ENCODE results near the gene SPATA2L. TPM values are rescaled to one million over a fixed set of nuclear protein-coding genes. Genes with fewer than 3 reads are reported as not detected.

SPATA2L gene
- total and polyA plus RNA-seq, 7 experiments from 2014 or later: 7.0 to 32.2 (median 12.0) TPM

Other genes starting within 250 kb of the SPATA2L start
- gene ANKRD11, start 211.1 kb downstream of the SPATA2L start, total RNA-seq: 100 to 1,000 TPM; 178 to 254 (median 240) TPM
- gene ANKRD11, start 211.1 kb downstream of the SPATA2L start, polyA plus RNA-seq: 10 to 100 TPM in 1 of 2 donors, 1 to 10 TPM in 1; 8.7 to 28.4 TPM
- 100 to 1,000 TPM; 129 to 181 (median 170) TPM for gene SPG7, start 193.3 kb downstream of the SPATA2L start, total RNA-seq
- gene SPG7, start 193.3 kb downstream of the SPATA2L start, polyA plus RNA-seq: 10 to 100 TPM; 48.6 to 56.6 TPM
- gene RPL13, start 141.0 kb downstream of the SPATA2L start, total RNA-seq: 1,000 to 10,000 TPM; 2,239 to 5,631 (median 5,332) TPM
- gene RPL13, start 141.0 kb downstream of the SPATA2L start, polyA plus RNA-seq: 1,000 to 10,000 TPM; 6,375 to 8,810 TPM
- gene CPNE7, start 125.9 kb downstream of the SPATA2L start, total RNA-seq: 1 to 10 TPM in 1 of 5 experiments, under 1 TPM in 1, not detected in 3; 0.39 to 5.2 TPM
- gene CPNE7, start 125.9 kb downstream of the SPATA2L start, polyA plus RNA-seq: not detected
- not detected for gene DPEP1, start 88.1 kb downstream of the SPATA2L start, total RNA-seq
- not detected for gene DPEP1, start 88.1 kb downstream of the SPATA2L start, polyA plus RNA-seq
- 10 to 100 TPM; 64.4 to 99.0 (median 65.9) TPM for gene CHMP1A, start 44.0 kb downstream of the SPATA2L start, total RNA-seq
- gene CHMP1A, start 44.0 kb downstream of the SPATA2L start, polyA plus RNA-seq: 10 to 100 TPM; 54.7 to 61.6 TPM
- gene SPATA33, start 43.9 kb downstream of the SPATA2L start, total RNA-seq: 10 to 100 TPM in 2 of 5 experiments, 1 to 10 TPM in 3; 6.4 to 17.0 (median 7.9) TPM
- gene SPATA33, start 43.9 kb downstream of the SPATA2L start, polyA plus RNA-seq: 1 to 10 TPM; 2.4 to 2.6 TPM
- 100 to 1,000 TPM in 3 of 5 experiments, 10 to 100 TPM in 2; 91.5 to 150 (median 102) TPM for gene CDK10, start 15.0 kb downstream of the SPATA2L start, total RNA-seq
- gene CDK10, start 15.0 kb downstream of the SPATA2L start, polyA plus RNA-seq: 10 to 100 TPM; 32.8 to 68.4 TPM
- 10 to 100 TPM; 11.2 to 28.9 (median 13.3) TPM for gene VPS9D1, start 19.2 kb upstream of the SPATA2L start, total RNA-seq
- gene VPS9D1, start 19.2 kb upstream of the SPATA2L start, polyA plus RNA-seq: 1 to 10 TPM in 1 of 2 donors, under 1 TPM in 1; 0.93 to 1.5 TPM
- gene ZNF276, start 19.8 kb upstream of the SPATA2L start, total RNA-seq: 100 to 1,000 TPM in 4 of 5 experiments, 10 to 100 TPM in 1; 75.4 to 160 (median 137) TPM
- gene ZNF276, start 19.8 kb upstream of the SPATA2L start, polyA plus RNA-seq: 10 to 100 TPM; 17.0 to 65.1 TPM
- 100 to 1,000 TPM in 1 of 5 experiments, 10 to 100 TPM in 1, 1 to 10 TPM in 3; 3.5 to 111 (median 7.9) TPM for gene FANCA, start 114.9 kb upstream of the SPATA2L start, total RNA-seq
- 1 to 10 TPM in 1 of 2 donors, under 1 TPM in 1; 0.59 to 3.4 TPM for gene FANCA, start 114.9 kb upstream of the SPATA2L start, polyA plus RNA-seq
- 1 to 10 TPM; 1.2 to 3.5 (median 3.0) TPM for gene SPIRE2, start 126.8 kb upstream of the SPATA2L start, total RNA-seq
- gene SPIRE2, start 126.8 kb upstream of the SPATA2L start, polyA plus RNA-seq: under 1 TPM; 0.32 to 0.35 TPM
- 100 to 1,000 TPM; 200 to 392 (median 262) TPM for gene TCF25, start 171.9 kb upstream of the SPATA2L start, total RNA-seq
- gene TCF25, start 171.9 kb upstream of the SPATA2L start, polyA plus RNA-seq: 100 to 1,000 TPM in 1 of 2 donors, 10 to 100 TPM in 1; 68.1 to 122 TPM
- gene MC1R, start 217.2 kb upstream of the SPATA2L start, total RNA-seq: 10 to 100 TPM; 10.1 to 13.9 (median 11.2) TPM
- under 1 TPM; 0.14 to 0.51 TPM for gene MC1R, start 217.2 kb upstream of the SPATA2L start, polyA plus RNA-seq
- 1 to 10 TPM in 1 of 5 experiments, under 1 TPM in 1, not detected in 3; 0.48 to 2.8 TPM for gene TUBB3, start 221.6 kb upstream of the SPATA2L start, total RNA-seq
- gene TUBB3, start 221.6 kb upstream of the SPATA2L start, polyA plus RNA-seq: under 1 TPM in 1 of 2 donors, not detected in 1; 0.22 TPM
- 10 to 100 TPM; 26.7 to 50.3 (median 40.7) TPM for gene DEF8, start 247.1 kb upstream of the SPATA2L start, total RNA-seq
- 10 to 100 TPM; 19.4 to 31.5 TPM for gene DEF8, start 247.1 kb upstream of the SPATA2L start, polyA plus RNA-seq

Data from naive thymus-derived CD4-positive, alpha-beta T cell (primary cell).